HG02678 (cell line): Measurements from ENCODE around the gene HAP1.

Experiments
- ATAC-seq: cut with Tn5 transposase; IDR thresholded peaks from one replicate; pipeline ENCODE4 v1.9.1; 2021; ENCODE audit warnings: mild to moderate bottlenecking, moderate library complexity; ENCODE audit not compliant: unreplicated experiment

HAP1 gene

GRCh38 chr17:41766135-41766534 lies 31.7 kb upstream of the HAP1 start:
- no peak for ATAC-seq

GRCh38 chr17:41763327-41763726 lies 28.9 kb upstream of the HAP1 start:
- no peak for ATAC-seq

GRCh38 chr17:41762841-41763240 lies 28.4 kb upstream of the HAP1 start:
- no peak for ATAC-seq

DNA sequence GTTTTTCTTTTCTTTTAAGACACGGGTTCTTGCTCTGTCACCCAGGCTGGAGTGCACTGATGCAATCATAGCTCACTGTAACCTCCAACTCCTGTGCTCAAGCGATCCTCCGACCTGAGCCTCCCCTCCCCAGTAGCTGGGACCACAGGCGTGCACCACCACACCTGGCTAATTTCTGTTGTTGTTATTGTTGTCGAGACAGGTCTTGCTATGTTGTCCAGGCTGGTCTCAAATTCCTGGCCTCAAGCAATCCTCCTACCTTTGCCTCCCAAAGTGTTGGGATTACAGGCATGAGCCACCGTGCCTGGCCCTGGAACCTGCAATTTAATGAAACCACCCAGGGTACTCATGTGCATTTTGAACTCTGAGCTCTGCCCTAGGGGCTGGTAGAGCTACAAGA lies 27.9 kb upstream of the HAP1 start:
- ATAC-seq, result no peak

DNA sequence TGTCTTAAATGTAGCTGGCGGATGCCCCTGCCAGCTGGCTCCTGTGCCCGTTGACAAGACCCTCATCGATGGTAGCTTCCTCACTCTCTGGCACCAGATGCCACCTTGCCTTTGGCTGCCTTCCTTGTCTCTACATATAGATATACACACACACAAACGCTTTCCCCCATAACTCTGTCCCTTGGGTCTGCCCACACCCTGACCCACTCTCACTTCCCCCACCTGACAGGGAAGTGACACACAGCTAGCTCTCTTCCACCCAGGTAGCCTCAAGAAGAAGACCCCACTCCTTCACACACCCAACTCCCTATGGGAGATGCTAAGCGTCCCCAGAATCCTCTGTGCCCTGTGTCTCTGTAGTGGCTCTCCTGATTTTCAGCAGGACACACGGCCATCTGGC lies 26.4 kb upstream of the HAP1 start:
- ATAC-seq, result no peak

DNA sequence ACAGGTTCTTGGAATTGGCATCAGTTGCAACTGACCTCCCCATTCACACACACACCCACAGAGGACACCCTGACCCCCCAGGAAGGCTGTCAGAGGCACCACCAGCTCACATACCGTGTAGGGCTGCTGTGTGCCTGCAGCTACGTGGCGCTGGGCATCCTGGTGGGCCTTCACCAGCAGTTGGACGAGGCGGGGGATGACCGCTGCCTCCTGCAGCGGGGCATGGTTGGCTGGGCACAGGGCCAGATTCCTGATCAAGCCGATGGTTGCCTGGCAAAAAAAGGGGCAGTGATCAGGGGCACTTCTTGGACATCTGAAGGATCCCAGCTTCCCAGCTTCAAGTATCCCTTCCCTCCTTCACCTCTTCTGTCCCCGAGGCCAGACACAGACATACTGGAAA lies 24.2 kb upstream of the HAP1 start:
- no peak for ATAC-seq

DNA sequence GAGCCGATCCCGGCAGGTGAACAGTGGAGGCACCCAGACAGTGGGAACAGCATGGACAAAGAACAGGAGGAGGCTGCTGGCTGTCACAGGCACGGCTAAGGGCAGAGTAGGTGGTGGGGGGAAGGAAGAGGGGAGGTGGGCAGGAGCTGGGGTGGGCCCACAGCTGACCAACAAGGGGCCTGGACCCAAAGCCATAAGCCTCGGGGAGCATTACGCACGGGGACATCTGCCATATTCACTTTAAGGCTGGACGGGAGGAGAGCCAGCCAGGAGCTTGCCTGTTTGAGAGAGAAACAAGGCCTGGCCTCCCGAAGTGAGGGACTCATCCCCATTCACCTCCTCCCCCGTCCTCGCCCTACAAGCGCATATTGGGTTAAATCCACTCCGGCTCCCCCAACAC lies 19.6 kb upstream of the HAP1 start:
- no peak for ATAC-seq

DNA sequence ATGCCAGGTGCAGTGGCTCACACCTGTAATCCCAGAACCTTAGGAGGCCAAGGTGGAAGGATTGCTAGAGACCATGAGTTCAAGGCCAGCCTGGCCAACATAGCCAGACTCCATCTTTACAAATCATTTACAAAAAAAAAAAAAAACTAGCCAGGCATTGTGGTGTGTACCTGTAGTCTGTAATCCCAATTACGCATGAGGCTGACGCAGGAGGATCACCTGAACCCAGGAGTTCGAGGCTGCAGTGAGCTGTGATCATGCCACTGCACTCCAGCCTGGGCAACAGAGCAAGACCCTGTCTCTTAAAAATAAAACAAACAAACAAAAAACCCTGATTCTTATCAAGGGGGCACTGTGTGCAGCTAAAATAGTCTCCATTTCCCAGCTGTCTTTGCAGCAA lies 16.8 kb upstream of the HAP1 start:
- no peak for ATAC-seq

DNA sequence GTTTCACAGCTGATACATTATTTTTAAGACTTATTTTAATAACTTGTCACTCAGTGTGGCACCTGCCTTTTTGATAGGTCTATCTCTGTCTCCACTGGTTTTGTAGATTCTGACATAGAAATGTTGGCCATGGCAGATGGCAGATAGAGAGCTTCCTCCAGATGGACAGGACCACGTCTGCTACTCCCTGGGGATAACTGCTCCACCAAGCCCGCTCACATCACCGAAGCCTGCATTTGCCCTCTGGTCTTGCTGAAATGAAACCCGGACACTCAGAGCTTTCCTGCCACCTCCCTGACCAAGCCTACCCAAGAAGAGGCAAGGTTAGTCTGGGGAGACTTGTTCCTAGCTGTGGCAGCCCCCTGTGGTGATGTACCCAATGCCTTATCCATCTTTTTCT lies 16.4 kb upstream of the HAP1 start:
- no peak for ATAC-seq

DNA sequence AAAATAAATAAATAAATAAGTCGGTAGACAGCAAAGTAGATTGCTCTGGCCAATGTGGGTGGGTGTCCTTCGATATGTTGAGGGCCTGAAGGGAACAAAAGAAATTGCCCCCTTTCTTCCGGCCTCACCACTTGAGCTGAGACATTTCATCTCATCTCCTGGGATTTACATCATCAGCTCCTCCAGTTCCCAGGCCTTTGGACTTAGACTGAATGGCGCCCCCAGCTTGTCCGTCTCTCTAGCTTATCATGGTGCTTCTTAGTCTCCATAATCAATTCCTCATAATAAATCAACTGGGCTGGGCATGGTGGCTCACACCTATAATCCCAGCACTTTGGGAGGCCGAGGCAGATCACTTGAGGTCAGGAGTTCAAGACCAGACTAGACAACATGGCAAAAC lies 13.8 kb upstream of the HAP1 start:
- ATAC-seq, result no peak

GRCh38 chr17:41741709-41742108 lies 7.3 kb upstream of the HAP1 start:
- ATAC-seq, result no peak

GRCh38 chr17:41740506-41740905 lies 6.1 kb upstream of the HAP1 start:
- ATAC-seq, result no peak

- no peak for ATAC-seq
These were observed 5.4 kb upstream of the HAP1 start for GRCh38 chr17:41739661-41740352.

DNA sequence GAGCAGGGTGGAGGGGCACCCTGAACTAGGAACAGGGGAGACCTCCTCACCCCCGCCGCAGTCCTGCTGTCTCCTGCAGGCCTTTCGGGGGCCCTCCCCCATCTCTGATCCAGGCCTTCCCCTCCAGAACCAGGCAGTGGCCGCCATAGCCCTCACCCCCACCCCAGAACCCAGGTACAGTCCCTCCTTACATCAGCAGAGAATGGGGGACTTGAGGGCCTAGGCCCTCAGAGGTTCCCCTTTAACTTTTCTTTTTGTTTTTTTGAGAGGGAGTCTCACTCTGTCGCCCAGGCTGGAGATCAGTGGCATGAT lies 4.3 kb upstream of the HAP1 start:
- ATAC-seq, result no peak

- ATAC-seq, result peak; percentile 58
These were observed 3.8 kb upstream of the HAP1 start for GRCh38 chr17:41738077-41738800.

DNA sequence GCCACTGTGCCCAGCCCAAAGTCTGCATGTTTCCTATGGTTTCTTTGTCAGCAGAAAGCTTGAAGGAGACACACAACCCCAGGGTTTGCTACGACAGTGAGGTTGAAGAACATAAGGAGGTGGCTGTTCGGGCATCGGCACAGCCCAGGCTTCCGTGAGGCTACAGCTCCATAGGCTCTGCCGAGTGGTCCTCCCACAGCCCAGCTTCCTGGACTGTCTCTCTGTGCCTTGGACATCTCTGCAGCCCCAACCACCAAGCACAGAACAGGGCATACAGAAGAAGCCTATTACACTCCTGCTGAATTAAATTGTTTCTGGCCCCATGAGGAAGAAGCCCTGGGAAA lies 3.2 kb upstream of the HAP1 start:
- no peak for ATAC-seq

- no peak for ATAC-seq
These were observed 2.7 kb upstream of the HAP1 start for GRCh38 chr17:41736983-41737679.

GRCh38 chr17:41735744-41736143 lies 1.3 kb upstream of the HAP1 start:
- no peak for ATAC-seq

GRCh38 chr17:41734949-41735313 lies 488 bp upstream of the HAP1 start:
- no peak for ATAC-seq

GRCh38 chr17:41733348-41734138 lies 900 bp downstream of the HAP1 start:
- ATAC-seq, result no peak

- ATAC-seq, result no peak
These were observed 2.6 kb downstream of the HAP1 start for GRCh38 chr17:41731836-41732235.

GRCh38 chr17:41730479-41730878 lies 4.0 kb downstream of the HAP1 start:
- ATAC-seq, result no peak
